HG02610 (cell line): ENCODE results near the gene TMEM117.

Experiments used
- ATAC-seq: cut with Tn5 transposase; IDR thresholded peaks from one replicate; pipeline ENCODE4 v1.9.1; 2021; ENCODE audit warnings: mild to moderate bottlenecking, moderate library complexity; ENCODE audit not compliant: unreplicated experiment

Gene TMEM117

DNA sequence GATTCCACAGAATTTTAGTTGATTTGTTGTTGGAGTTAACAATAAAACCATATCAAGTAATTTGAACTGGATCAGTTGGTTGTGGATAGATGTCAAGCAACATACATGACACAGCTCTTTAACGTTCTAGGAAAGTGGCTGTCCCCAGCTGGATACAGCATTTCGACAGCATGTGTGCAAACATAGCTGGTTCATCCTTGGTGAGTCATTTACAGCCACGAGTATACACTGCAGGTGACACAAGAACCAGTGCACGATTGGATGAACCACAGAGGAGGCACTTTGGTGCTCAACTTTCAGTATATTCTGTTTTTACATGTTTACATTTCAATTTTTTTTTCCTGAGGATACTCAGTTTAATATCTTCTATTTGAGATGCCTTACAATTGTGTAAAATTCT is 242.4 kb downstream of the TMEM117 start:
- no peak for ATAC-seq

DNA sequence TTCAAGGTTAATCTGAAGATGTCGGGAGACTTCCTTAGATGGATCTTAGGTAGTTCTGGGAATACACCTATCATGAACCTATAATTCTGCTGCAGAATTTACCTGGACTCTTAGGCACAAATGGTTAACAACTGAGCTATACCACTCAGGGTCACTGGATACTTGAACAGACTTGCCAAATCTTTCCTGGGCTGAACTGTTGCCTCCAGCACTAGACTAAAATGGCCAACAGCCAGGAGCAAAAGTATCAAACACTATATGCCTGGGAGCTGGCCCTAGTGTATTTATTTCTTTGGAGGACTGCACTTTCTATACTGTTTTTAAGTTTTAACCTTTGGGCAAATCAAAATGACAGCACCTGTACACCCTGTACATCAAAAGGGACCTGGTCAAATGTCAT is 252.8 kb downstream of the TMEM117 start:
- ATAC-seq: no peak

DNA sequence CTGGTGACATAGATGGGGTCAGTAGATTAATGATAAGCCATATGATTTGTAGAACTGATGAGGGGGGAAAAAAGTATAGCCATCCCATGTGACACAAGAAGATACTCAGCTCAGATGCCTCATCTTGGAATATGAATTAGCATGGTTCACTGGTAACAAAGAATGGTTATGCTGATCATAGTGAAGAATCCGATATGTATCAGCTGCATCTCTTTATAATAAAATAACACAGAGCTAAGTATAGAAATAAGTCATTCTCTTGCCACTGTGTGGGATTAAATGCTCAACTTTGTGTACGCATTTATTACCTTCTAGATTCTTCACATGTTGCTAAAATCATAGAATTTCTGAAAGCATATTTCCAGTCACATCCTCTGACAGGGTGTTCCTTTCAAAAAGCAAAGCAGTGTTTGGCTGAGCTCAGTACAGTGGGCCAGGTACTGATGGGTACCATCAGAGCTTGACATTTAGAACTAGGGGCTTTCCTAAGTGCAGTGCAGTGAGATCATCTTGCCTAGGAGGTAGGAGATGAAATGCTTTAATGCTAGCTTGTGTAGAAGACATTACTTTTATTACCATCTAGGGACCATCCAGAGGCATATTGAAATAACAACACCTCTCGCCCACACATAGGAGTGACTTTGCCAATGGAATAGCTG is 256.2 kb downstream of the TMEM117 start:
- no peak for ATAC-seq

DNA sequence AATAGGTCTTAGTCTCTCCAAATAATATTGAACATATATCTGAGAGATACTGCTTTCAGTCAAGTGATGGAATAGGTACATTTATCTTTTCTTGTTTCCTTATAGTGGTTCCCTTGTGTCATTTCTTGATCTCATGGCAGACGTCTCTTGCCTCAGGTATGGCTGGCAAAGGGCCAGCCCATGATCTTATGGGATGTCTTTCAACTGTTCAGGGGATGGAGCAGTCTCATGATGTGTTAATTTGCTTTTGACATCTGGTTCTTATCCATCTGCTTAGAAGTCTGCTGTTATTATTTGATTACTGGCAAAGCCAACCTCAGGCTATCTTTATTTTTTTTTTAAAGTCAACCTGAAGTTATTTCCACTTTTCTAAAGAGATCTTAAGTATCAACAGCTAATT is 262.9 kb downstream of the TMEM117 start:
- ATAC-seq: no peak

DNA sequence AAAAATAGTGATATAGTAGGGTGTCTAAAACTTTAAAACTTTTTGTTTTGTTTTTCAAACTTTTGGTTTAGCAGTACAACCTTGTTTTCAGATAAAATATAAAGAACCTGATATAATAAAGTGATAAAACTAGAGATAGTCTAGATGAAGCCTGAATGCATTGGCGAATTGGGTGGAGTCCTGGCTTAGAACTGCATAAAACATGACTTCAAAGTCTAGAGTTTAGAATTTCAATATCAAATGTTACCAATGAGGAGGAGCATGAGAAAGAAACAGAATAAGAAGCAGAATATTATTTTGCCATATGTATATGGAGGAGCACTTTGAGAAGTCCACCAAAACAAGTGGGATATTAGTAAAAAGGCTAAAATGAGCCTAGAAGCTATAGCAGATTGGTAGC is 263.6 kb downstream of the TMEM117 start:
- no peak for ATAC-seq

DNA sequence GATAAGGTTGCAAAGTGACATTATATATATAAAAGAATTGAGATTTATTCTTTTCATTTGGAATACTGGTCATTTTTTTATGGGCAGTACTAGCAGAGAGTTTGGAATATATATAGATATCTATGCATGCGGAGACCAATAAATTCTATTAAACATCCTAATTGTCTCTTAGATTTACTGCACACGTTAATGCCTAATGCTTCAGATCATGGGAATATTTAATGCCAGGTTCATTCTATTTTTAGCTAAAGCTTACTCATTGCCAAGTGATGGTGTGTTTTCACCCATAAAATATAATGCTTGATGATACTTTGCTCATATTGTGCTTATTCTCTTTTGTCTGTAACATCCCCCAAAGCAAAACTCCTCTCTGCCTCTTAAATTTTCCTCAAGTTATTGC is 264.4 kb downstream of the TMEM117 start:
- no peak for ATAC-seq

DNA sequence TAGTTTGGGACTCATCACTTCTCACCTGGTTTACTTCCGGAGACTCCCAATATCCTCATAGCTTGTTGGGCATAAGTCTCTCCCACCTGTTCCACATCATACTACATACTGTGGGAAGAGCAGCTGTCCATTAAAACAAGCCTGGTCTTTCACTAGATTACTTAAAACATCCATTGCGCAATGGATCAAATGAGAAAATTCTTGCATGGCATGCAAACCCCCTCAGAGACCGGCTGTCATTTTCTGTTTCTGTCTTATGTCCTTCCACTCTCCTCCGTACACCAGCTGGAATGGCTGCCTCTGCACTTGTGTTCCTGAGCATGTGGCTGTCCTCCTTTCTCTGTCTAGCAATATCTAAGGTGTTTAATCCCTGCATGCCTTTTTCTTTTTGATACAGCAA is 265.6 kb downstream of the TMEM117 start:
- ATAC-seq: no peak

DNA sequence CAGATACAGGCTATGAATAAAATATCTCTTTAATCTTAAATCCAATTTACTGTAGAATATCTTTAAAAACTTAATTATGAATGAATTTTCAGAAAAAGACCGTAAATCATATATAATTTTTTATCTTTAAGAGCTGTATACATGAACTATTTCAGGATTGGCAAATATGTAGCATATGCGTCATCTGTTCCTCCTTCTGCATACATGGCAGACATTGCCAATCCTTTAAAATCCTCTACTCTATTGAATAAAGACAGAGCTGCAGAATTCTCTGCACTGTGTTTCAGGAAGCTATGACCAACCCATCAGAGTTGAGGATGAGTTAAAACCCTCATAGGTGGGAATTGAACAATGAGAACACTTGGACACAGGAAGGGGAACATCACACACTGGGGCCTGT is 279.0 kb downstream of the TMEM117 start:
- ATAC-seq: no peak

DNA sequence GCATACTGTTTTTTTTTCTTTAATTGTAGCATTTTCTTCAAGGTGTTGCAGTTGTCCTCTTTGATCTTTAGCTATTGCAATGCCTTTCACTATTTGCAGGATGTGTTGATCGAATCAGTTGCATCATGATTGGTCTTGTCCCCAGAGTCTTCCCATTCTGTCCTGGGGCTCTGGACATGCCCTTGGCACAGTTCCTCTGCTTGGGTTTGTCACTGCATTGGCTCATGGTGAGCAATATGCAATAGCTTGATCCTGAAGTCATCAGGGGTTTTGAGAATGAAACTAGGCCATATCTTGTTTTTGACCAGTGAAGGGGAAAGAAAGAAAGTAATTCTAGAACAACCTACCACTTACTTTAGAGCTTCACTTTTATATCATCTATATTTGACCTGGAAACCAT is 281.5 kb downstream of the TMEM117 start:
- no peak for ATAC-seq

DNA sequence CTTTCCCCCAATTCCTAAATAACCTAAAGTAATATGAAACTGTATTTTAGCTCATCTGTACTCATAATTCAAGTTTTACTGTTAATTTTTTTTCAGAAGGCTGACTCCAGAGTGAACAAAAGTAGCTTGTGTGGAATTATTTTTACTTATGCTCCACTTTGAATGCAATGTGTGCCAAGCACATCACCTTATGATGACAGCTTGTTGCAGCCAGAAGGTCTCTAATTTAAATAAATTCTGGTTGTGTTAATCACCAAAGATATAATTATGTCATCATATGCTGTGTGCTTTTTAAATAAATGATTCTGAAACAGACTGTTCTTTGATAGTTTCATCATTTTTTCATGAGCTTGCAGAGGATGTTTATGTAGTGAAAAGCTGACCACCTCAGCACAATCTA is 283.1 kb downstream of the TMEM117 start:
- no peak for ATAC-seq

DNA sequence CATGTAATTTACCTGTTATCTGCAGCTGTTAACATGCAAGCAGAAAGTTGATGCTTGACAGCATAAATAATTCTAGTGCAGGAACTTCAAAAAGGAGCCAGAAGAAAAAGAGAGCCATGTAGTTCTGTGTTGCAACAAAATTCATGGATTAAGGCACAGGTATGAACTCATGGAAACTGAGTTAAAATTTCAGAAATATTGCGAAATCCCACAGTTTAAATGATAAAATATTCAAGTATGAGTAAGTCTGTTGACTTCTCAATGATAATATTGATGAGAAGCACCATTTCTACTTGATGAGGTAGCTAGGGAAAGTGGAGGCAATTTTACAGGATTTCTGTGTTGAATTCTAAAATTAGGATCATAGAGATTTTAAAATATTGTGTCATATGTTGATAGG is 290.9 kb downstream of the TMEM117 start:
- ATAC-seq: no peak

DNA sequence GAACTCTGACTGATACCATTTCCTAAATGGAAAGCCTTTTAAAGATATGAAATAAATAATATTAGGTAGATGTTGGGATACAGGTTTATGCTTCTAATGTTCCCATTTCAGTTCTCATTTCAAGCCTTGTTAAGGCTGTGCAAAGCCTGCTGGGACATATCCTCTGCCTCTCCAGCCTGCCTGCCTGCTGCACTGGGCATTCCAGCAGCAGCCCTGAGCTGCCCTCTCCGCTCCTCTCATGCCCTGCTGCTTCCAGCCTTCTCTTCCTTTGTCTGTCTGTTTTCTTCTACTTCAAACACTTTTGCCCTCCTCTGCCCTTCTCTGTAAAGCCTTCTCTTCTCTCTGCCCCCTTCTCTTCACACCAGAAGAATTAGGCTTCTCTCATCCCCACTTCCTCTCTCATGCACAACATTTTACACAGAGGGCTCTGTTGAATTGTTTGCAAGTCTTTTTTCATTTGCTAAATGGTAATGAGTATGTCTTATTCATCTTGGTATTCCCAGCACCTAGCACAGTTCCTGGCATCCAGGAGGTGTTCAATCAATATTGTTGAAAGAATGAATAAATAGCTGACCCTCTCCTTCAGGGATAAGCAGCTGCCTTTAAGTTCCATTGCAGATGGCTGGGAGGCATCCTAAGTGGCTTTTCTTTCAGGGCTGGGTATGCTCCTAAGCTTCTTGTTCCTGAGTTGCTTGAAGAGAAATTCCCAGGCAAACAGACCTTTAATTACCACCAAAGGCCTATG is 292.3 kb downstream of the TMEM117 start:
- no peak for ATAC-seq

DNA sequence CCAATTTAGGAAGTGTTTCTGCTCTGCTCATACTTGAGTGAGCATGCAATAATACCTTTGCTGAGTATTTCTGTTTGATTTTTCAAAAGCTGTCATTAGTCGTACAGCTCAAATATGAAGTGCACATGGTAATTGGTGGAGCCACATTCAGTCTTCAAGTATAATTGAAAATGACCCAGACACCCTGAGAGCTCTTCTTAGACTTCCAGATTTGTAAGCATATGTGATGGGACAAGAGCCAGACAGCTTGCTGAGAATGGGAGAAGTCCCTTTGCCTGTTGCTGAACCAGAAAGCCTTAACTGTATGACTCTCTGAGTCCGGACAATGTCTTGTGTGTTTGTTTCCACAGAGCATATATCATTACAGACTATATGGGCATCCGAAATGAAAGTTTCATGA is 307.3 kb downstream of the TMEM117 start:
- ATAC-seq: no peak

DNA sequence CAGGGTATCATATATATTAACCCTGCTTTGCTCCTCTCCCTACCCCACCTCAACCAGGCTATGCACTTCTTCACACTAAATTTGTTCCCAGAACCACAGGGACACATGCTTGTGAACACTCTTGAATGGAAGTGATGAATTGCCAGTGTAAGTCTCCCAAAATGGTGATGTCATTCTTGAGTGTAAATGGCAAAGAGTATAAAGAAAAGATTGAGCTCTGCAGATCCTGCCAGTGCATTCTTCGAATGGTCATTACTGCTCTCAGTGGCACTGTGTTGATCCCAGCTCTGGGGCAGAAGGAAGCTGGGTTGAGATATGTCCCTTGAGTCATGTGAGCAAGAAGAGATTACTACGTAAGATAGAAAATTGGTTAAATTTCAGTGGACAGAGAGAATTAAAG is 313.1 kb downstream of the TMEM117 start:
- ATAC-seq: no peak

DNA sequence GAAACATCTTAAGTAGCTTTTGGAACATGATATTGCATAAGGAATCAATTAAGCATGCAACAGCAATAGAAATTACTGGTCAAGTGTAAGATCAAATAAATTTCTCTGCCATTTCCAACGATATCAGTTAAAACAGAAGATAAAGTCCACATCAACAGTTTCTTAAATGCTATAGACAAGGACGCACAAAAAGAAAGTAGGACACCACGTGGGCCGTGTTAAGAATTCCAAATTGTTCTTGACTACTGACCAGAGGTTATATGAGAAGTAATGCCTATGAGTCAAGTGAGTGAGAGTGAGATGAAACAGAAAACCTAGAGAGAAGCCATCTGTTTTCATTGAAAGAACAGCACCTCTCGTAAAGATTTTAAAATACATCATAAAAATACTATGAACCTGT is 318.2 kb downstream of the TMEM117 start:
- no peak for ATAC-seq

DNA sequence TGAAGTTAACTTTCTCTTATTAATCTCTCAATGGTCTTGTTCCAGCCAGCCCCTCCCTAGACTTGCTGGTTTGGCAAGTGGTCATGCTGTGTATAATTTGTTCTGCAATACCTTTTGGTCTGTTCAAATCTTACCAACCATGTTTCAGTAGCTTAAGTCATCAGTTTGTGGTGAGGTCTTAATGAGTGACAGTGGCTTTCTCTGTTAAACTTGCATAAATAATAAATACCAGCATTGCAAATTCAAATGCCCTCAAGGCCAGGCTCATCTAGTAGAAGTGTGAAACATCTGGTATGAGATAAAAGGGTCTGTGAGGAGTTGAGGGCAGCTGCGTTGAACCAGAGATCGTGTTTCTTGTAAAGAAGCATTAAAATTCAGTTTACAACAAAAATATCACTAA is 319.5 kb downstream of the TMEM117 start:
- no peak for ATAC-seq

DNA sequence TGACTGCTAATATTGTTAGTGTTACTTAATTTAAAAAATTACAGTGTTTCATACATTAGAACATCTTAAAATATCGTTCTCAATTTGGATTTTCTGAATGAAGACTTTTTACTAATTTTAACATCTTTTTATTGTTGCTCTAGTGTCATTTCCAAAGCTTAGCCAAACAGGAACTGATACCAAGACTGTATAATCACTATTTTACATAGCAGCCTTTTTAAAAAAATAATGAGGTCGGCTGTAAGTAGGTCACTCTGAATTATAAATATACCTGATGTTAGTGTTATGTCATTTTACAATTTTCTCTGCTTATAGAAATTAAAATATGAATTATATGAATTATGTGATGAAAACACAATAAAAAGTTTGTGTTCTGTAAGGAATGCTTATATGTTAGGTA is 321.5 kb downstream of the TMEM117 start:
- ATAC-seq: peak; percentile 88

DNA sequence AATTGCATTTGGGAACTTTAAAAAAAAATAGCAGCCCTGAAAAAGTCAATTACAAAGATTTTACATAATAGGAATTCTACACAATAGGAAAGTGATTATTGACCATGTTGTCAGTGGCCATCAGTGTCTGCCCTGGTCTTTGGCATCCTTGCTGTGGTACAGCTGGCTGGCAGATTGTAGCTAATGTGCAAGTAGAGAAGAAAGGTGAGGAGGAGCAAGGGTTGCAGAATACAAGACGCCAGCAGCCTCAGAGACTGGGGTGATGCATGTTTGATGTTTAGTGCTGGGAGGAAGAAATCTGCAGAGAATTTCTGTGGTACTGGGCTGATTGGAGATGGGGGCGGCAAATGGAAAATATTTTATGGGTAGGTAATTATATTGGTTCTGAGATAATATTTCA is 322.9 kb downstream of the TMEM117 start:
- ATAC-seq: no peak

DNA sequence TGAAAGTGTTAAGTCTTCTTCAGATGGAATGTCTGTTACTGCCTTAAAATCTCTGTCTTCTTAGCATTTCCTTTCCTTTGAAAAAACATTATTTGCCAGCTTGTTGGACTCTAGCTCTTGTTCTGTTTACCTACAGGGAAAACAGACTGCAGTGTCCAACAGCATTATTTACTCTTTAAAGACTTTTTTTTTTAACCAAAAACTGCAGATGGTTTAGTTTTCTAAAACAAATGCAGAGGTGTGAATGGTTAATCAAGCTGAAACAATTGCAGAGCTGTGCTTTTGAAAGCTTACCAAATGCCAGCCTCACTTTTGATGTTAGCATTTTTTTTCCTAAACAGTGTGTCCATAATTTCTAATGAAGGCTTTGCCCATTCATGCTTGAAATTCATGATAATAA is 323.3 kb downstream of the TMEM117 start:
- ATAC-seq: no peak

DNA sequence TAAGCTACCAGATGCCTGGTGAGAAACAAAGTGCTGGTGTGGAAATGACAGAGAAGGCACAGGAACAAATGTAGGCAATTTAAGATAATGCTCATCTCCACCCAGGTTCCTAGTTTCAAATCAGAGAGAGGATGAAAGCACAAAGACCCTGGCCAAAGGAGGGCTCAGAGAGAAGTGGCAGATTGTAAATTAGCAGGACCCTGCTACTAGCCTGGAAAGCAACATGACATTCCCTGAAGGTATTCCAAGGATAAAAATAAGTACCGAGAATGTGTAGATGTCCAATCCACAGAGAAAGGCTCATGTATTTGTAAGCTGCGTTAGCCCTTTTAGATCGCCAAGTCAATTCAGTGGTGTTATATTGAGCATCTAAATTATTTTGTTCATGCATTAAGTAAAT is 324.0 kb downstream of the TMEM117 start:
- ATAC-seq: no peak

DNA sequence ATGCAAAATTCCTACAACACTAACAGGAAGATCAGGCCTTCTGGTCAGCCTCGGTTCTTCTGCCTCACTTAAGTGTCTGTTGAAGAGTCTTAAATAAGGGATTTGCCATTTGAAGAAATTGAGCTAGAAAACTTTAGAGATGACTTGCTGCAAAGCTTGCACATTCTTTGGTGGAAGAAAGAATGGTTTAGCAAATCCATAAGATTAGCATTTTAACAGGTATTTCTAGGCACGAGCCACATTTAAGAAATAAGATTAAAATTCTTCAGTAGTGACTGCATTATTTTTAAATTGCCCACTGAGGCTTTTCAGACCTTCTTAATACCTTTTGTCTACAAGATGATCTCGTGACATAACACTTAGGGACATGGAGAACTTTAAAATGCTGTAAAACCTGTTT is 327.1 kb downstream of the TMEM117 start:
- no peak for ATAC-seq

DNA sequence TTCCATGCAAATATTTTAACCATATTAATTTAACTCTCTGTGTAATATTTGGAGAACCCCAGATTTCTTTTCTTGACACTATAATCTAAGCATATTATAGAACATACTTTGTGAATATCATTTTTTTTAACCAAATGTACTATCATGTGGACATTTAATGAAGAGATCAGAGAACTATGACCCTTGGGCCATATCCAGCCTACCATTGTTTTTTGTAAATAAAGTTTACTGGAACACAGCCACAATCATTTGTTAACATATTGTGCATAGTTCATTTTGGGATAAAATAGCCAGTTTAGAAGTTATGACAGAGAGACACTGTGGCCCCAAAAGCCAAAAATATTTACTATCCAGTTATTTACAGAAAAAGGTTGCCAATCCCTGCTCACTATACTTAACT is 338.2 kb downstream of the TMEM117 start:
- no peak for ATAC-seq
